Activated CD4-positive, alpha-beta T cell treated with anti-CD3 and anti-CD28 coated beads for 24 hours (primary cell): ENCODE measurements around the gene NKD1.

Source experiments
- DNase-seq, 2 donors: peaks; one replicate each; pipeline ENCODE4 v3.0.0-alpha.2; 2020; ENCODE audit warnings: low read depth in 2 of 2

Gene NKD1

GRCh38 chr16:50630394-50631020, 82.3 kb downstream of the NKD1 start:
- no peak for DNase-seq

GRCh38 chr16:50631249-50631984, 83.2 kb downstream of the NKD1 start:
- no peak for DNase-seq

- DNase-seq, result no peak
Observed at GRCh38 chr16:50631985-50632576, 83.9 kb downstream of the NKD1 start.

GRCh38 chr16:50632927-50633800, 85.0 kb downstream of the NKD1 start:
- no peak for DNase-seq

GRCh38 chr16:50634090-50634489, 85.9 kb downstream of the NKD1 start:
- DNase-seq, result no peak

GRCh38 chr16:50634947-50635346, 86.8 kb downstream of the NKD1 start:
- DNase-seq, result no peak

- peak in 1 of 2 donors; percentile 15 for DNase-seq
Observed at GRCh38 chr16:50635505-50636392, 87.6 kb downstream of the NKD1 start.

- no peak for DNase-seq
Observed at GRCh38 chr16:50636753-50637374, 88.7 kb downstream of the NKD1 start.

GRCh38 chr16:50637716-50638602, 89.8 kb downstream of the NKD1 start:
- no peak for DNase-seq

GRCh38 chr16:50638816-50639670, 90.8 kb downstream of the NKD1 start:
- DNase-seq, result no peak

- DNase-seq, result no peak
Observed at GRCh38 chr16:50640391-50640790, 92.2 kb downstream of the NKD1 start.

- DNase-seq, result no peak
Observed at GRCh38 chr16:50640919-50641817, 93.0 kb downstream of the NKD1 start.

- DNase-seq, result no peak
Observed at GRCh38 chr16:50641818-50642187, 93.6 kb downstream of the NKD1 start.

GRCh38 chr16:50642349-50642748, 94.2 kb downstream of the NKD1 start:
- DNase-seq, result no peak

GRCh38 chr16:50643192-50643591, 95.0 kb downstream of the NKD1 start:
- no peak for DNase-seq

- no peak for DNase-seq
Observed at GRCh38 chr16:50644245-50644644, 96.0 kb downstream of the NKD1 start.

- DNase-seq, result no peak
Observed at GRCh38 chr16:50644729-50645128, 96.5 kb downstream of the NKD1 start.
